DND-41 (cell line): ENCODE data around the gene GATA2.

Experiments used
- ATAC-seq: fragments of 200-7000 bp; cut with Tn5 transposase; 3 replicates; pipeline ENCODE4 v1.9.1; 2021; ENCODE audit warnings: low read depth; ENCODE audit not compliant: insufficient read depth
- DNase-seq: peaks from one replicate; pipeline ENCODE4 v3.0.0-alpha.2; 2020
- H2AFZ ChIP-seq: 2 replicates; pipeline ENCODE4 v1.6.0; 2012; ENCODE audit warnings: low read depth, low read length
- H3K27ac ChIP-seq: 2 replicates; pipeline ENCODE4 v1.5.1; 2012; ENCODE audit warnings: low read length, inconsistent platforms
- H3K27me3 ChIP-seq: fragments of 200-600 bp; sonication (generic); 2 replicates; pipeline ENCODE4 v1.6.0; 2012; ENCODE audit warnings: low read length, mild to moderate bottlenecking, inconsistent platforms; ENCODE audit not compliant: insufficient read depth, poor library complexity
- H3K36me3 ChIP-seq: 2 replicates; pipeline ENCODE4 v1.5.1; 2012; ENCODE audit warnings: low read length, inconsistent platforms; ENCODE audit not compliant: insufficient read depth
- H3K4me1 ChIP-seq: 2 replicates; pipeline ENCODE4 v1.5.1; 2012; ENCODE audit warnings: mild to moderate bottlenecking, low read length; ENCODE audit not compliant: insufficient read depth
- H3K4me2 ChIP-seq: 2 replicates; pipeline ENCODE4 v1.6.0; 2012; ENCODE audit warnings: mild to moderate bottlenecking, moderate library complexity, low read length, inconsistent platforms; ENCODE audit not compliant: insufficient read depth
- H3K4me3 ChIP-seq, 2 experiments: fragments of 200-600 bp in 1 of 2; shearing (Covaris generic) in 1 of 2; 2 replicates each; pipeline ENCODE4 v1.5.1; 2012 to 2016; ENCODE audit warnings: inconsistent platforms in 2 of 2, low read length in 2 of 2, mild to moderate bottlenecking in 2 of 2, low read depth in 1 of 2, moderate library complexity in 1 of 2
- H3K79me2 ChIP-seq: 2 replicates; pipeline ENCODE4 v1.6.0; 2012; ENCODE audit warnings: low read length, inconsistent platforms; ENCODE audit not compliant: insufficient read depth
- H3K9ac ChIP-seq: 2 replicates; pipeline ENCODE4 v1.6.0; 2012; ENCODE audit warnings: low read depth, mild to moderate bottlenecking, inconsistent platforms, low read length, moderate library complexity
- H3K9me3 ChIP-seq: 2 replicates; pipeline ENCODE4 v1.5.1; 2012; ENCODE audit warnings: low read length, moderate library complexity, mild to moderate bottlenecking, inconsistent platforms; ENCODE audit not compliant: insufficient read depth, severe bottlenecking
- H4K20me1 ChIP-seq: 2 replicates; pipeline ENCODE4 v1.6.0; 2012; ENCODE audit warnings: low read length; ENCODE audit not compliant: insufficient read depth
- CTCF ChIP-seq: IDR thresholded peaks from 2 replicates; pipeline ENCODE4 v1.5.1; 2012; ENCODE audit warnings: borderline replicate concordance, low read length, moderate library complexity, mild to moderate bottlenecking; ENCODE audit not compliant: poor library complexity, severe bottlenecking; ENCODE audit errors: extremely low read depth
- EZH2 ChIP-seq: IDR thresholded peaks from 3 replicates; pipeline ENCODE4 v1.6.1; 2012; ENCODE audit warnings: borderline replicate concordance, low read depth, mild to moderate bottlenecking, moderate library complexity, low read length, inconsistent platforms; ENCODE audit not compliant: severe bottlenecking

The GATA2 gene

GRCh38 chr3:128476659-128477058 lies 16.3 kb downstream of the GATA2 start:
- DNase-seq (no peak), ATAC-seq (no peak)
- Histone ChIP-seq H3K27ac (no peak overlapping the region), H3K9ac (no peak overlapping the region), H3K79me2 (no peaks in the 10 kb centered on the region), H3K4me3 (no peak overlapping the region), H3K27me3 (peaks cover 21% of the 10 kb centered on the region), H3K4me1 (no peaks in the 10 kb centered on the region), H2AFZ (no peak overlapping the region), H3K9me3 (no peaks in the 10 kb centered on the region), H4K20me1 (0 out of 2 replicates have a peak, but pooled peaks cover 4% of the 10 kb centered on the region), H3K36me3 (no peaks in the 10 kb centered on the region), H3K4me2 (no peak overlapping the region)
- TF ChIP-seq CTCF: no peak
- no peak for TF ChIP-seq EZH2

- ATAC-seq: no peak
- TF ChIP-seq CTCF: no peak
- TF ChIP-seq EZH2: no peak
Measured at GRCh38 chr3:128475355-128475754, 17.6 kb downstream of the GATA2 start.

GRCh38 chr3:128473737-128474136 lies 19.3 kb downstream of the GATA2 start:
- Histone ChIP-seq H3K27me3 (peaks cover 25% of the 10 kb centered on the region), H3K27ac (no peak overlapping the region), H3K9ac (no peak overlapping the region), H3K4me2 (no peak overlapping the region), H3K9me3 (no peaks in the 10 kb centered on the region), H3K4me1 (no peaks in the 10 kb centered on the region), H3K4me3 (no peak overlapping the region), H3K36me3 (no peaks in the 10 kb centered on the region), H2AFZ (no peak overlapping the region), H3K79me2 (no peaks in the 10 kb centered on the region), H4K20me1 (0 out of 2 replicates have a peak, but pooled peaks cover 4% of the 10 kb centered on the region)
- TF ChIP-seq EZH2 (no peak), CTCF (no peak)
- no peak for ATAC-seq
- no peak for DNase-seq

More at GRCh38 chr3:128475355-128475754, 17.6 kb downstream of the GATA2 start:
- no peak overlapping the region for H3K27ac ChIP-seq
- peaks cover 25% of the 10 kb centered on the region for H3K27me3 ChIP-seq
- H3K4me2 ChIP-seq: no peak overlapping the region
- no peak overlapping the region for H3K9ac ChIP-seq
- H4K20me1 ChIP-seq: 0 out of 2 replicates have a peak, but pooled peaks cover 4% of the 10 kb centered on the region
- H3K4me3 ChIP-seq: no peak overlapping the region
- H3K79me2 ChIP-seq: no peaks in the 10 kb centered on the region
- no peak for DNase-seq
- no peaks in the 10 kb centered on the region for H3K36me3 ChIP-seq
- H3K9me3 ChIP-seq: no peaks in the 10 kb centered on the region
- no peak overlapping the region for H2AFZ ChIP-seq
- H3K4me1 ChIP-seq: no peaks in the 10 kb centered on the region

- H3K9me3 ChIP-seq: no peaks in the 10 kb centered on the region
- H3K27me3 ChIP-seq: peaks cover 25% of the 10 kb centered on the region
- no peak overlapping the region for H3K4me2 ChIP-seq
- no peaks in the 10 kb centered on the region for H3K4me1 ChIP-seq
- ATAC-seq: no peak
- H2AFZ ChIP-seq: no peak overlapping the region
- TF ChIP-seq CTCF: no peak
- no peak for TF ChIP-seq EZH2
- DNase-seq: no peak
- H4K20me1 ChIP-seq: 0 out of 2 replicates have a peak, but pooled peaks cover 4% of the 10 kb centered on the region
- no peaks in the 10 kb centered on the region for H3K79me2 ChIP-seq
- no peaks in the 10 kb centered on the region for H3K36me3 ChIP-seq
- no peak overlapping the region for H3K27ac ChIP-seq
- no peak overlapping the region for H3K4me3 ChIP-seq
- H3K9ac ChIP-seq: no peak overlapping the region
Measured at GRCh38 chr3:128473180-128473519, 19.9 kb downstream of the GATA2 start.
